ENCODE results near the gene HAVCR2.
"Not testable (repeated sequence)": the region's sequence is repeated elsewhere in the genome, so short reads cannot be mapped to it uniquely, and the experiment has no call there.

The HAVCR2 gene

GRCh38 chr5:157086751-157087359 is 22.0 kb downstream of the HAVCR2 start:
- no peak for DNase-seq

- DNase-seq, result no peak
Measured at GRCh38 chr5:157085930-157086329, 22.9 kb downstream of the HAVCR2 start.

- no peak for DNase-seq
Measured at GRCh38 chr5:157080286-157080685, 28.6 kb downstream of the HAVCR2 start.

GRCh38 chr5:157076558-157076957 is 32.3 kb downstream of the HAVCR2 start:
- DNase-seq, result no peak

- no peak for DNase-seq
Measured at GRCh38 chr5:157072508-157072907, 36.3 kb downstream of the HAVCR2 start.

- DNase-seq, result no peak
Measured at GRCh38 chr5:157069949-157070348, 38.9 kb downstream of the HAVCR2 start.

GRCh38 chr5:157068785-157069184 is 40.1 kb downstream of the HAVCR2 start:
- no peak for DNase-seq

- DNase-seq, result no peak
Measured at GRCh38 chr5:157068339-157068738, 40.5 kb downstream of the HAVCR2 start.

GRCh38 chr5:157067005-157067404 is 41.8 kb downstream of the HAVCR2 start:
- no peak for DNase-seq

- no peak for DNase-seq
Measured at GRCh38 chr5:157066080-157066479, 42.8 kb downstream of the HAVCR2 start.

- no peak for DNase-seq
Measured at GRCh38 chr5:157063776-157064430, 44.9 kb downstream of the HAVCR2 start.

- DNase-seq, result no peak
Measured at GRCh38 chr5:157059891-157060290, 49.0 kb downstream of the HAVCR2 start.

- no peak for DNase-seq
Measured at GRCh38 chr5:157059093-157059539, 49.7 kb downstream of the HAVCR2 start, which contains the start of gene HAVCR1. Gene HAVCR1, minus strand, starts transcription at chr5:157059116. Its CDS starts 1,173 bp downstream, at chr5:157057943.

GRCh38 chr5:157057459-157058370 is 51.1 kb downstream of the HAVCR2 start:
- DNase-seq, result no peak

- DNase-seq, result not testable (repeated sequence)
Measured at GRCh38 chr5:157056848-157057247, 52.0 kb downstream of the HAVCR2 start.

GRCh38 chr5:157051604-157052245 is 57.1 kb downstream of the HAVCR2 start:
- DNase-seq, result no peak

GRCh38 chr5:157050050-157050449 is 58.8 kb downstream of the HAVCR2 start:
- DNase-seq, result no peak

- no peak for DNase-seq
Measured at GRCh38 chr5:157049605-157050004, 59.2 kb downstream of the HAVCR2 start.

- DNase-seq, result no peak
Measured at GRCh38 chr5:157047898-157048297, 60.9 kb downstream of the HAVCR2 start.

- not testable (repeated sequence) for DNase-seq
Measured at GRCh38 chr5:157047016-157047415, 61.8 kb downstream of the HAVCR2 start.

- no peak for DNase-seq
Measured at GRCh38 chr5:157046041-157046440, 62.8 kb downstream of the HAVCR2 start.

GRCh38 chr5:157045601-157046000 is 63.2 kb downstream of the HAVCR2 start:
- DNase-seq, result no peak

All from Kasumi-1 (cell line).